ENCODE results near the gene MPDZ. TPM values are rescaled to one million over a fixed set of nuclear protein-coding genes. Genes with fewer than 3 reads are reported as not detected.
A peak's percentile ranks its signal among the peaks of the same experiment; 100 is the strongest.

MPDZ gene
- total RNA-seq, 1 donor from 2014 or later: 68.4 TPM

- intact Hi-C loops (cut with micrococcal nuclease): no loop called here
- DNase-seq: no peak
- ATAC-seq: peak; percentile 54
Observed at GRCh38 chr9:13209498-13209897, 70.0 kb downstream of the MPDZ start.

GRCh38 chr9:13205824-13206223 lies 73.7 kb downstream of the MPDZ start:
- no peak for DNase-seq

GRCh38 chr9:13190040-13190439 lies 89.5 kb downstream of the MPDZ start:
- no peak for ATAC-seq

More at GRCh38 chr9:13205824-13206223, 73.7 kb downstream of the MPDZ start:
- intact Hi-C loops (cut with micrococcal nuclease): no loop called here
- ATAC-seq: no peak

GRCh38 chr9:13189362-13189761 lies 90.1 kb downstream of the MPDZ start:
- ATAC-seq (no peak), DNase-seq (no peak)
- intact Hi-C loops (cut with micrococcal nuclease): no loop called here

More at GRCh38 chr9:13190040-13190439, 89.5 kb downstream of the MPDZ start:
- no peak for DNase-seq
- intact Hi-C loops (cut with micrococcal nuclease): no loop called here

GRCh38 chr9:13186774-13187173 lies 92.7 kb downstream of the MPDZ start:
- ATAC-seq: no peak
- intact Hi-C loops (cut with micrococcal nuclease): no loop called here
- no peak for DNase-seq

GRCh38 chr9:13186091-13186490 lies 93.4 kb downstream of the MPDZ start:
- no peak for DNase-seq
- no peak for ATAC-seq
- intact Hi-C loops (cut with micrococcal nuclease): no loop called here

- intact Hi-C loops (cut with micrococcal nuclease): no loop called here
Observed at GRCh38 chr9:13181652-13182051, 97.8 kb downstream of the MPDZ start.

GRCh38 chr9:13179257-13179656 lies 100.2 kb downstream of the MPDZ start:
- ATAC-seq: no peak
- DNase-seq: no peak
- intact Hi-C loops (cut with micrococcal nuclease): no loop called here

More at GRCh38 chr9:13181652-13182051, 97.8 kb downstream of the MPDZ start:
- DNase-seq (no peak), ATAC-seq (no peak)

- no peak for ATAC-seq
- intact Hi-C loops (cut with micrococcal nuclease): no loop called here
- DNase-seq: no peak
Observed at GRCh38 chr9:13175732-13176131, 103.8 kb downstream of the MPDZ start.

- intact Hi-C loops (cut with micrococcal nuclease): no loop called here
- DNase-seq: no peak
Observed at GRCh38 chr9:13174906-13175639, 104.4 kb downstream of the MPDZ start.

GRCh38 chr9:13173553-13173952 lies 105.9 kb downstream of the MPDZ start:
- DNase-seq (no peak), ATAC-seq (no peak)
- intact Hi-C loops (cut with micrococcal nuclease): no loop called here

More at GRCh38 chr9:13174906-13175639, 104.4 kb downstream of the MPDZ start:
- ATAC-seq: no peak

- no peak for ATAC-seq
- DNase-seq: no peak
Observed at GRCh38 chr9:13171261-13171660, 108.2 kb downstream of the MPDZ start.

GRCh38 chr9:13166996-13167395 lies 112.5 kb downstream of the MPDZ start:
- intact Hi-C loops (cut with micrococcal nuclease): no loop called here
- ATAC-seq (no peak), DNase-seq (no peak)

More at GRCh38 chr9:13171261-13171660, 108.2 kb downstream of the MPDZ start:
- intact Hi-C loops (cut with micrococcal nuclease): no loop called here

GRCh38 chr9:13165956-13166355 lies 113.5 kb downstream of the MPDZ start:
- ATAC-seq (no peak), DNase-seq (no peak)
- intact Hi-C loops (cut with micrococcal nuclease): no loop called here

- DNase-seq (no peak), ATAC-seq (no peak)
- intact Hi-C loops (cut with micrococcal nuclease): no loop called here
Observed at GRCh38 chr9:13165236-13165945, 114.1 kb downstream of the MPDZ start.

- ATAC-seq: no peak
- intact Hi-C loops (cut with micrococcal nuclease): no loop called here
Observed at GRCh38 chr9:13163946-13164345, 115.5 kb downstream of the MPDZ start.

GRCh38 chr9:13163287-13163686 lies 116.2 kb downstream of the MPDZ start:
- intact Hi-C loops (cut with micrococcal nuclease): no loop called here
- ATAC-seq (no peak), DNase-seq (no peak)

More at GRCh38 chr9:13163946-13164345, 115.5 kb downstream of the MPDZ start:
- no peak for DNase-seq

GRCh38 chr9:13160051-13160450 lies 119.4 kb downstream of the MPDZ start:
- intact Hi-C loops (cut with micrococcal nuclease): no loop called here
- no peak for ATAC-seq
- DNase-seq: no peak

GRCh38 chr9:13158986-13159385 lies 120.5 kb downstream of the MPDZ start:
- no peak for ATAC-seq
- intact Hi-C loops (cut with micrococcal nuclease): no loop called here

GRCh38 chr9:13151489-13151888 lies 128.0 kb downstream of the MPDZ start:
- ATAC-seq (no peak), DNase-seq (no peak)
- intact Hi-C loops (cut with micrococcal nuclease): no loop called here

More at GRCh38 chr9:13158986-13159385, 120.5 kb downstream of the MPDZ start:
- no peak for DNase-seq

All from left ventricle myocardium superior (tissue), 1 donor.